GM23338 (cell line): ENCODE data around the gene TMSB15B. TPM values are rescaled to one million over a fixed set of nuclear protein-coding genes. Genes with fewer than 3 reads are reported as not detected.
"Not testable (repeated sequence)": the region's sequence is repeated elsewhere in the genome, so short reads cannot be mapped to it uniquely, and the experiment has no call there.

Source experiments
- ATAC-seq: fragments of 200-7000 bp; cut with Tn5 transposase; 3 replicates; pipeline ENCODE4 v1.9.1; 2020
- DNase-seq: peaks from one replicate; pipeline ENCODE4 v3.0.0-alpha.2; 2015; ENCODE audit warnings: low spot score
- H2AFZ ChIP-seq: fragments of 200-600 bp; sonication (generic); 2 replicates; pipeline ENCODE4 v1.8.0; 2016; ENCODE audit warnings: antibody characterized with exemption, mild to moderate bottlenecking, moderate library complexity
- H3F3A ChIP-seq: fragments of 200-600 bp; sonication (generic); replicated peaks from 2 replicates; pipeline ENCODE4 v1.8.0; 2017; ENCODE audit warnings: antibody characterized with exemption, mixed run types, low read depth
- H3K27ac ChIP-seq: fragments of 200-600 bp; sonication (generic); 2 replicates; pipeline ENCODE4 v1.6.1; 2016; ENCODE audit warnings: low read depth
- H3K27me3 ChIP-seq: fragments of 200-600 bp; sonication (generic); 2 replicates; pipeline ENCODE4 v1.8.0; 2016; ENCODE audit warnings: mild to moderate bottlenecking, mixed run types, moderate library complexity; ENCODE audit not compliant: insufficient read depth
- H3K36me3 ChIP-seq: fragments of 200-600 bp; sonication (generic); 2 replicates; pipeline ENCODE4 v1.8.0; 2016; ENCODE audit warnings: mild to moderate bottlenecking; ENCODE audit not compliant: insufficient read depth
- H3K4me1 ChIP-seq: fragments of 200-600 bp; sonication (generic); 2 replicates; pipeline ENCODE4 v1.8.0; 2016; ENCODE audit warnings: mild to moderate bottlenecking, moderate library complexity; ENCODE audit not compliant: insufficient read depth
- H3K4me2 ChIP-seq: fragments of 200-600 bp; sonication (generic); 2 replicates; pipeline ENCODE4 v1.7.1; 2017; ENCODE audit warnings: mixed run types
- H3K4me3 ChIP-seq: fragments of 200-600 bp; sonication (generic); 2 replicates; pipeline ENCODE4 v1.6.1; 2016; ENCODE audit warnings: mixed run types
- H3K79me2 ChIP-seq: fragments of 200-600 bp; sonication (generic); replicated peaks from 2 replicates; pipeline ENCODE4 v1.8.0; 2017; ENCODE audit warnings: mild to moderate bottlenecking; ENCODE audit not compliant: insufficient read depth
- H3K9me2 ChIP-seq: fragments of 200-600 bp; sonication (generic); 2 replicates; pipeline ENCODE4 v1.8.0; 2017; ENCODE audit not compliant: insufficient read depth
- H4K20me1 ChIP-seq: fragments of 200-600 bp; sonication (generic); replicated peaks from 2 replicates; pipeline ENCODE4 v1.8.0; 2017; ENCODE audit warnings: mild to moderate bottlenecking; ENCODE audit not compliant: insufficient read depth
- H3K27ac Mint-ChIP-seq: 2 replicates; pipeline ENCODE4 v1.8.0; 2020; ENCODE audit warnings: inconsistent platforms, mild to moderate bottlenecking, moderate library complexity, mixed read lengths
- H3K27me3 Mint-ChIP-seq: 3 replicates; pipeline ENCODE4 v1.8.0; 2022; ENCODE audit warnings: low read depth, mild to moderate bottlenecking, moderate library complexity, mixed read lengths, inconsistent platforms; ENCODE audit not compliant: insufficient read depth, poor library complexity
- H3K36me3 Mint-ChIP-seq: 3 replicates; pipeline ENCODE4 v1.8.0; 2021; ENCODE audit warnings: low read depth, mild to moderate bottlenecking, inconsistent platforms, moderate library complexity, mixed read lengths
- H3K4me1 Mint-ChIP-seq: 3 replicates; pipeline ENCODE4 v1.8.0; 2020; ENCODE audit warnings: mild to moderate bottlenecking, inconsistent platforms, mixed read lengths
- H3K4me3 Mint-ChIP-seq: 3 replicates; pipeline ENCODE4 v1.8.0; 2021; ENCODE audit warnings: moderate library complexity, mild to moderate bottlenecking, inconsistent platforms, mixed read lengths
- H3K9me3 Mint-ChIP-seq: 3 replicates; pipeline ENCODE4 v1.8.0; 2020; ENCODE audit warnings: moderate library complexity, mild to moderate bottlenecking, inconsistent platforms, mixed read lengths
- CREB1 ChIP-seq: fragments of 250-450 bp; sonication (Bioruptor Pico); IDR thresholded peaks from 2 replicates; pipeline ENCODE4 v1.5.0; 2020; ENCODE audit warnings: low read depth, mild to moderate bottlenecking, moderate library complexity
- EZH2 ChIP-seq: fragments of 200-600 bp; sonication (generic); IDR thresholded peaks from one replicate; pipeline ENCODE4 v1.8.0; 2017; ENCODE audit warnings: antibody characterized with exemption, mild to moderate bottlenecking, low read depth; ENCODE audit not compliant: unreplicated experiment
- EZH2phosphoT487 ChIP-seq: fragments of 200-600 bp; sonication (generic); IDR thresholded peaks from one replicate; pipeline ENCODE4 v1.8.1; 2018; ENCODE audit warnings: antibody characterized with exemption; ENCODE audit not compliant: unreplicated experiment
- JUNB ChIP-seq: IDR thresholded peaks from one replicate; pipeline ENCODE4 v1.6.1; 2016; ENCODE audit warnings: antibody characterized with exemption; ENCODE audit not compliant: unreplicated experiment
- NANOG ChIP-seq: IDR thresholded peaks from 2 replicates; pipeline ENCODE4 v1.6.1; 2016; ENCODE audit warnings: antibody characterized with exemption, borderline replicate concordance
- POLR2AphosphoS5 ChIP-seq: IDR thresholded peaks from 2 replicates; pipeline ENCODE4 v1.6.1; 2016; ENCODE audit warnings: antibody characterized with exemption, low read depth
- STAT1 ChIP-seq: IDR thresholded peaks from one replicate; pipeline ENCODE4 v1.6.1; 2016; ENCODE audit warnings: antibody characterized with exemption; ENCODE audit not compliant: unreplicated experiment
- ZNF114 ChIP-seq: fragments of 250-450 bp; sonication (Bioruptor Pico); IDR thresholded peaks from 2 replicates; pipeline ENCODE4 v1.5.0; 2020; ENCODE audit warnings: mild to moderate bottlenecking, moderate library complexity
- ZNF331 ChIP-seq: fragments of 250-450 bp; sonication (Bioruptor Pico); IDR thresholded peaks from 2 replicates; pipeline ENCODE4 v1.5.0; 2020; ENCODE audit warnings: low read depth, mild to moderate bottlenecking, moderate library complexity
- ZNF462 ChIP-seq: fragments of 250-450 bp; sonication (Bioruptor Pico); IDR thresholded peaks from 2 replicates; pipeline ENCODE4 v1.5.0; 2020; ENCODE audit warnings: mild to moderate bottlenecking, moderate library complexity
- long read RNA-seq: library from polyadenylated mRNA; unstranded; transcript quantifications from one replicate; pipeline ENCODE4 v2.0.0, GENCODE V29; 2020; ENCODE audit not compliant: unreplicated experiment
- polyA plus RNA-seq: library from polyadenylated mRNA; unstranded; fragments of >200 nt; fragmentation: Nextera tagmentation; extraction: Ambion mirVana; gene quantifications from 2 replicates; pipeline ENCODE4 v1.2.1, GENCODE V29; 2016
- total RNA-seq: library from RNA; depleted of rRNA; stranded (reverse); fragments of >200 nt; shearing (Covaris generic); gene quantifications from 2 replicates; pipeline ENCODE4 v1.2.3, GENCODE V29; 2014; rRNA removed
- TF ChIP-seq, protein P1 (sequence below): IDR thresholded peaks from 2 replicates; pipeline ENCODE4 v1.6.1; 2016; ENCODE audit warnings: antibody characterized with exemption

The TMSB15B gene
- total RNA-seq = 6.8 and 14.3 TPM in 2 replicates
- 32.8 and 35.3 TPM in 2 replicates for polyA plus RNA-seq
- long read RNA-seq, partial matches to known transcripts = 0 of 4 reads
- long read RNA-seq, other reads (novel, unspliced or antisense) = 0 of 4 reads

GRCh38 chrX:103962411-103963278 is at the start of gene TMSB15B:
Gene TMSB15B, plus strand, starts transcription at chrX:103962627.
- not testable (repeated sequence) for H3K4me3 Mint-ChIP-seq, H3K27ac Mint-ChIP-seq

DNA sequence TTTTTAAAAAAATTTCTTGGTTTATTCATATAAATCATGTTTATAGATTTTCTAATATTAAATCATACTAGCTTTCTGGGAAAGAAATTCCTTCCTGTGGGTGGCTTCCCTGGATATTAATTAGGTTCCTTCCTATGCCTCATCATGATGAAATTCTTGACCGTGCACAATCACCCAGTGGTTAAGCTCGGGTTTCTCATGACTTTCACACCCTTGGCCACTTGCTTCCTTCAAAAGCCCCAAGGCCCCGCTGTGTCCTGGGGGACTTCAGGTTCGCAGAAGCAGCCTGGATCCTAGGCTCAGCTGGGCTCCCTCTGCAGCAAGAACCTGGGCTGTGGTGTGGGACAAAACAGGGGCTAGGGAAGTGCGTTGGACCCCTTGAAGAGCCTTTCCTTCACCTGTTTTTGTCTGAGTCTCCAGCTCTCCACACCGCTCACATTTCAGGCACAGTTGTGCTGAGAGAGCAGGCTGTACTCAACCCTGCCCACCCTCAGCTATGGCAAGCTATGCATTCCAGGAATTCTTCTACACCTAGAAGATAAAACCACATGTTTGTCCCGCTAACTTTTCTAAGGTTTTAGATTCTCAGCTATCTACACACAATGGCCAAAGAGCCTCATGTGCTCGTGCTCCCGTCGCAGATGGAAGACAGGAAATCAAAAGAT is 48.9 kb upstream of the TMSB15B start:
- no peak overlapping the region for H3K27ac Mint-ChIP-seq
- H3K36me3 Mint-ChIP-seq = no peaks in the 10 kb centered on the region; the same call in 2 of the 3 replicates
- Histone ChIP-seq H3K4me2 (no peak overlapping the region), H3K27ac (no peak overlapping the region), H3F3A (no peaks in the 10 kb centered on the region), H4K20me1 (no peaks in the 10 kb centered on the region), H3K4me3 (no peak overlapping the region), H3K9me2 (no peaks in the 10 kb centered on the region), H2AFZ (no peak overlapping the region), H3K4me1 (no peaks in the 10 kb centered on the region), H3K27me3 (no peaks in the 10 kb centered on the region), H3K36me3 (no peaks in the 10 kb centered on the region), H3K79me2 (no peaks in the 10 kb centered on the region)
- ATAC-seq (no peak; the same call in 2 of the 3 replicates), DNase-seq (peak; percentile 43)
- H3K4me3 Mint-ChIP-seq = no peak overlapping the region; the same call in 2 of the 3 replicates
- no peaks in the 10 kb centered on the region for H3K9me3 Mint-ChIP-seq
- peaks cover 5% of the 10 kb centered on the region for H3K27me3 Mint-ChIP-seq
- H3K4me1 Mint-ChIP-seq = peaks cover 7% of the 10 kb centered on the region
- TF ChIP-seq JUNB (no peak), NANOG (no peak), STAT1 (no peak), POLR2AphosphoS5 (no peak), ZNF331 (CRISPR knock-in tag) (no peak), CREB1 (no peak), EZH2 (no peak), ZNF114 (CRISPR knock-in tag) (no peak), EZH2phosphoT487 (no peak), ZNF462 (CRISPR knock-in tag) (no peak)
- TF ChIP-seq, protein P1, sequence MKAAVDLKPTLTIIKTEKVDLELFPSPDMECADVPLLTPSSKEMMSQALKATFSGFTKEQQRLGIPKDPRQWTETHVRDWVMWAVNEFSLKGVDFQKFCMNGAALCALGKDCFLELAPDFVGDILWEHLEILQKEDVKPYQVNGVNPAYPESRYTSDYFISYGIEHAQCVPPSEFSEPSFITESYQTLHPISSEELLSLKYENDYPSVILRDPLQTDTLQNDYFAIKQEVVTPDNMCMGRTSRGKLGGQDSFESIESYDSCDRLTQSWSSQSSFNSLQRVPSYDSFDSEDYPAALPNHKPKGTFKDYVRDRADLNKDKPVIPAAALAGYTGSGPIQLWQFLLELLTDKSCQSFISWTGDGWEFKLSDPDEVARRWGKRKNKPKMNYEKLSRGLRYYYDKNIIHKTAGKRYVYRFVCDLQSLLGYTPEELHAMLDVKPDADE = no peak

More at GRCh38 chrX:103962411-103963278, at the start of gene TMSB15B:
- H3K27me3 ChIP-seq, H3K79me2 ChIP-seq, H4K20me1 ChIP-seq, H3K9me3 Mint-ChIP-seq, H3K4me2 ChIP-seq, H3K36me3 ChIP-seq, H3K4me1 ChIP-seq, H3K9me2 ChIP-seq, DNase-seq, H3K36me3 Mint-ChIP-seq, H3F3A ChIP-seq, H3K4me3 ChIP-seq, H3K27me3 Mint-ChIP-seq, H3K4me1 Mint-ChIP-seq, H3K27ac ChIP-seq, H2AFZ ChIP-seq: not testable (repeated sequence)
- ATAC-seq = peak; percentile 99
